HG02610 (cell line): ENCODE results near the gene TBC1D5.
A peak's percentile ranks its signal among the peaks of the same experiment; 100 is the strongest.
"Not testable (repeated sequence)": the region's sequence is repeated elsewhere in the genome, so short reads cannot be mapped to it uniquely, and the experiment has no call there.

Experiments
- ATAC-seq: cut with Tn5 transposase; IDR thresholded peaks from one replicate; pipeline ENCODE4 v1.9.1; 2021; ENCODE audit warnings: mild to moderate bottlenecking, moderate library complexity; ENCODE audit not compliant: unreplicated experiment

Gene TBC1D5

DNA sequence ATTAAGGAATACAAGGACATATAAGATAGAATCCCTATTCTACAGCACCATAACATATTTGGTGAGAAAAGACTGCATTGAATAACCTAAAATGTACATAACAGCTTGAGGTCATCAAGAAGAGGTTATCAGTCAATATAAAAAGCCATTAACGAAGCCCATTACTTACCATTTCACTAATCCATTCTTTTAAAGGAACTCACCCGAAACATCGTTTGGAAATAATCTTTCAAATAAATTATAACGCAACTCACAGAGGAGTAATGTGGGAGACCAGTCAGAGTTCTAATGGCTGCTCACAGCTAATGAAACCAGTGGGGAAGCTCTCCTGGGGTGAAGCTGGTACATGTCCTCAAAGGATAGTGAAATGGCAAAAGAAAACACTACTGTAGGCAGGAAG is 188.4 kb downstream of the TBC1D5 start:
- ATAC-seq, result no peak

GRCh38 chr3:17553080-17553479 is 189.4 kb downstream of the TBC1D5 start:
- ATAC-seq, result no peak

DNA sequence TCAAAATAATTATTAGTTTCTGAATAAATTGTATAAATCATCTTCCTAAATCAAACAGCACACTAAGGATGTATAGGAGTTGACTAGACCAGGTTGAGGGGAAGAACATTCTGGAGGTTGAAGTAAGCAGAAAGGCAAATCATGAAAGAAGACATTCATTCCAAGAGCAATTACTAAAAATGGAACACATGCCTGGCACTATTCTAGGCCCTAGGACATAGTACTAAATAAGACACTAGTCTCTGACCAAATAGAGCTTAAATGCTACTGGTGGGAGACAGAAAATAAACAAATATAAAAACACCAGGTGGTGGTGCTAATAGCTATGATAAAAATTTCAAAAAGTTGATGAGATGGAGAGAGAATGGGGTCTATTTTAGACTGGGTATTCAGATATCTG is 190.1 kb downstream of the TBC1D5 start:
- ATAC-seq, result peak; percentile 73

GRCh38 chr3:17551895-17552294 is 190.5 kb downstream of the TBC1D5 start:
- ATAC-seq, result peak; percentile 6

- ATAC-seq, result no peak
These were observed 191.1 kb downstream of the TBC1D5 start for GRCh38 chr3:17551333-17551732.

GRCh38 chr3:17550624-17551023 is 191.8 kb downstream of the TBC1D5 start:
- ATAC-seq, result no peak

DNA sequence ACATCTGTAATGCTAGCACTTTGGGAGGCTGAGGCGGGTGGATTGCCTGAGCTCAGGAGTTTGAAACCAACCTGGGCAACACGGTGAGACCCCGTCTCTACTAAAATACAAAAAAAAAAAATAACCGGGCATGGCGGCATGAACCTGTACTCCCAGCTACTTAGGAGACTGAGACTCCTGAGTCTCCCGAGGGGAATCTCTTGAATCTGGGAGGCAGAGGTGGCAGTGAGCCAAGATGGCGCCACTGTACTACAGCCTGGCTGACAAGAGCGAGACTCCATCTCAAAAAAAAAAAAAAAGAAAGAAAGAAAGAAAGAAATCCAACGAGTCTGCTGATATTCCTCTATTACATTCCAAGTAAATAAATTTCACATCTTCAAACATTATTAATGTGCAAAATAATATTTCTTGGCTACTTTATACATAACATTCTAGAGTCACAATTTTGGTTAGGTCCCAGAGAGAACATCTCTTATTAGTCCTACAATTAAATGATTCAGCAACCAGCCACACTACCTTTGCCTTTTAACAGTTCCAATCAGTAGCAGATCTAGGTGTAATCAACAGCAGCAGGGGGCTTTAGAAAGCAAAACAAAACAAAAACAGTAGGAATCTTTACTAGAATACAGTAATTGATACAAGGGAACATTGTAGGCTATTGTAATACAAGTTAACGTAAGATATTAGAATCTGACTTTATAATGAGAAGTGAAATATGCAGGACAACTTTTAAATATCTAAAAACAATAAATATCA is 195.8 kb downstream of the TBC1D5 start:
- no peak for ATAC-seq

DNA sequence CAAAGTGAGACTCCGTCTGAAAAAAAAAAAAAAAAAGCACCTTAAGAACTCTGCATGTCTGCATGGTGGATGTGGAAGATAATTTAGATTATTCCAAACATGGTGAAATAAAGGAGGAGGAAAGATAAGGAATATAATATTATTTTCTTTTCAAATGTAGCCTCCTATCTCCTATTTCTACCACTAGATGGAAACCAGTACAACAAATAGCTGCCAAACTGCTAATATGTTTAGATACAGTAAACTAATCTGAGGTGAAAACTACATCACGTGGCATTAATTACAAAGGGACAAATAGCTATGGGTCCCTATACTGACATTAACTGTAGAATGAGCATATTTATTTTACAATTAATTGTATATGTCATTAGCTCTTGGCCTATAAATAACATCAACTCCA is 197.8 kb downstream of the TBC1D5 start:
- ATAC-seq, result no peak

DNA sequence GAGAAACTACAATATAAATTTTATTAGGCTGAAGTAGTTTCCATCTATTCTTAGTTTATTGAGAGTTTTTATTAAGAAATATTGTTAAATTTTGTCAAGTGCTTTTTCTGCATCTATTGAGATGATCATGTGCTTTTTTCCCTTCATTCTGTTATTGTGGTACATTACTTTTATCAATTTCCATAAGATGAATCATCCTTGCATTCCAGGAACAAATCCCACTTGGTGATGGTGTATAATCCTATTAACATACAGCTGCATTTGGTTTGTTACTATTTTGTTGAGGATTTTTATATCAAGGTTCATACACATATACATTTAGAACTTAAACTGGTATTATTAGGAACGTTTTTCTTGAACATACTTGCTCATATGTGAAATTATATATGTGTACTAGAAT is 199.8 kb downstream of the TBC1D5 start:
- no peak for ATAC-seq

GRCh38 chr3:17539436-17539835 is 203.0 kb downstream of the TBC1D5 start:
- ATAC-seq, result no peak

GRCh38 chr3:17535274-17535673 is 207.2 kb downstream of the TBC1D5 start:
- no peak for ATAC-seq

GRCh38 chr3:17532446-17532845 is 210.0 kb downstream of the TBC1D5 start:
- not testable (repeated sequence) for ATAC-seq

- no peak for ATAC-seq
These were observed 212.8 kb downstream of the TBC1D5 start for GRCh38 chr3:17529677-17530076.

- no peak for ATAC-seq
These were observed 224.0 kb downstream of the TBC1D5 start for GRCh38 chr3:17518189-17519059.

DNA sequence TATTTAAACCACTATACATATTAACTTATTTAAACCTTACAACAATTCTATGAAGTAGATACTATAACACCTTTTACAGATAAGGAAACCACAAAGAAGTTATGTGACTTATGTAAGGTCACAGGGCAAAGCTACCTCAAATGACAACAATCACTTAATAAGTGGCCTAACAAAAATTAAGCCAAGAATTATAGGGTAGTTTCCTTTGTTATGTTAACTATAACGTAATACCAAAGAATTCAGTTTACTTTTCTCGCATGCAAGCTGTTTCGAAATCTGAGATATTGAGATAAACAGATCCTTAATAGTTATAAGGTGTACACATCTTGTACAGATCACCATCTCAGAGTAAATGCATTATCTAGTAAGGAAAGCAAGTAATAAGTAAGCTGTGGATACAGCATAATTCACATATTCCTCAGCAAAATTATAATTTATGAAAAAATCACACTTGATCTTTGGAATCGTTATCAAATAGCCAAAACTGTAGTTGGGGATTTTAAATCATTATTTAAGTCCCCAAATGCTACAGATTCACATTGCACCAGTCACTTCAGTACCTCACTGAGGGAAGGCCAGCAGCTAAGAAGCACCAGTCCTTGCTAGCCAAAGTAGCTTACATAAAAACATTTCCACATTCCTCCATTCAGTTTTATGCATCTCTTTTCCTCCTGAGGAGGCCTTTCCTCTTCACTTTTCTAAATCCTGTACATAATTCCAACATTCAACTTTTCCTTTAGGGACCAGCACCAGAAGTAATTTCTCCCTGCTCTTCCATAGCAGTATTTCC is 226.8 kb downstream of the TBC1D5 start:
- ATAC-seq, result no peak

- ATAC-seq, result peak; percentile 69
These were observed 227.8 kb downstream of the TBC1D5 start for GRCh38 chr3:17514597-17514996.

GRCh38 chr3:17510265-17510664 is 232.2 kb downstream of the TBC1D5 start:
- no peak for ATAC-seq

GRCh38 chr3:17508180-17508752 is 234.2 kb downstream of the TBC1D5 start:
- ATAC-seq, result no peak

GRCh38 chr3:17507480-17507879 is 235.0 kb downstream of the TBC1D5 start:
- no peak for ATAC-seq

GRCh38 chr3:17505856-17506255 is 236.6 kb downstream of the TBC1D5 start:
- no peak for ATAC-seq

DNA sequence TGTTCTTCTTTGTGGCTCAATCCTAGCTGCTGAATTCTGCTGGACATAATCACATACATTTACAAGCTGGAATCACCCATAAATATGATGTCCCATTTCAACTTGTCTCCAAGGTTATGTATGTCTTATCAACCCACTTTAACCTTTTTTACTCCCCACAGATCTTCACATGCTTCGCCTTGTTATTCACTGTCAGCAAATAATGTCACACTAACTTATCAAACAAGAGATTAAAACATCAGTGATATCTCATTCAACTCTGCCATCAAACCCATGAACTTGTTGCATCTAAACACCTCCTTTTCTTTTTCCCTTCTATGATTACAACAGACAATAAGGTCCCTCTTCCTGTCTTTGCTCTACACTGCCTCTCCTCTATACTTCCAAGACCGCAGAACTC is 240.7 kb downstream of the TBC1D5 start:
- ATAC-seq, result no peak
